Measurements from ENCODE around the gene TP53I11. TPM values are rescaled to one million over a fixed set of nuclear protein-coding genes. Genes with fewer than 3 reads are reported as not detected.

Gene TP53I11
- polyA plus RNA-seq, 1 donor (not counting 4 experiments of a cell fraction or from before 2014, with no cell fraction given): 21.4 TPM

- Histone ChIP-seq H3K79me2 (ENCODE audit: control insufficient read depth, insufficient read depth, low read length) (no peaks in the 10 kb centered on the region), H3K9me3 (ENCODE audit: control insufficient read depth, low read depth, low read length) (no peaks in the 10 kb centered on the region)
Measured at GRCh38 chr11:44967930-44968496, 17.3 kb upstream of the TP53I11 start.

DNA sequence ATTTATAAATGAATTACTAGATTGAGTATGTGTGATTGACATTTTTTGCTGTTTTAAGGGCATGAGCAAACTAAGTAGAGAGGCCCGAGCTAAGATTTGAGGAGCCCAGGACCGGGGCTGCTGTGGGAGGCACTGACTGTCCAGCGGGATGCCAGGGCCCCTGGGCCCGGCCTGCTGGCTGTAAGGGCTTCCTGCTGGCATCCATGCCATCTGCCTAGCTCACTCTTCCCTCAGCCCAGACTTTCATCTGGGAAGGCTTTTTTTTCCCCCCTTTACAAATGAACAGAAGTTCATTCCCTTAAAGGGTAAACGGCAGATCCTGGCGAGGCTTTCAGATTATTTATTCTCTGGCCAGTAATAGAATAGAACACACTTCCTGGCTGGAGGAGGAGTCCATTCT lies 16.0 kb upstream of the TP53I11 start:
- H2AFZ ChIP-seq (ENCODE audit: control insufficient read depth, low read length): no peak overlapping the region
- H3K36me3 ChIP-seq (ENCODE audit: control insufficient read depth in 2 of 2, extremely low read depth in 1 of 2, insufficient read depth in 2 of 2, low read length in 2 of 2): no peaks in the 10 kb centered on the region
- H4K20me1 ChIP-seq (ENCODE audit: control insufficient read depth, extremely low read depth, insufficient read depth, low read length): no peaks in the 10 kb centered on the region
- H3K27ac ChIP-seq (ENCODE audit: control insufficient read depth, insufficient read depth, low read length): no peak overlapping the region
- peaks cover 7% of the 10 kb centered on the region for H3K4me1 ChIP-seq (ENCODE audit: control insufficient read depth, extremely low read depth, insufficient read depth, low read length)
- no peak overlapping the region for H3K4me2 ChIP-seq (ENCODE audit: control insufficient read depth, extremely low read depth, insufficient read depth, low read depth, low read length)
- no peak overlapping the region for H3K4me3 ChIP-seq (ENCODE audit: control insufficient read depth in 2 of 3, extremely low read depth in 1 of 3, insufficient read depth in 2 of 3, low read depth in 1 of 3, low read length in 3 of 3)
- FAIRE-seq (no peak), DNase-seq (ENCODE audit: low read depth, low spot score) (no peak)
- H3K79me2 ChIP-seq (ENCODE audit: control insufficient read depth, insufficient read depth, low read length): no peaks in the 10 kb centered on the region
- dilution Hi-C loops (cut with MboI; ENCODE audit: extremely low pct_ligation_motif_present, low sequenced_read_pairs): no loop called here
- no peak overlapping the region for H3K9ac ChIP-seq (ENCODE audit: control insufficient read depth, extremely low read depth, insufficient read depth, low read length)
- no peaks in the 10 kb centered on the region for H3K9me1 ChIP-seq (ENCODE audit: control insufficient read depth, extremely low read depth, insufficient read depth, low read length)
- no peaks in the 10 kb centered on the region for H3K9me3 ChIP-seq (ENCODE audit: control insufficient read depth, low read depth, low read length)
- TF ChIP-seq EZH2 (IDR thresholded peaks at IDR 0.05; ENCODE audit: low read length) (no peak), CTCF (optimal IDR thresholded peaks at IDR 0.05 in 1 of 3, IDR thresholded peaks at IDR 0.05 in 1 of 3, conservative IDR thresholded peaks at IDR 0.05 in 1 of 3; ENCODE audit: extremely low read depth in 1 of 3, insufficient read depth in 2 of 3, low read length in 3 of 3) (no peak)
- H3K27me3 ChIP-seq (ENCODE audit: control insufficient read depth, extremely low read depth, insufficient read depth, low read length): no peaks in the 10 kb centered on the region

More at GRCh38 chr11:44967930-44968496, 17.3 kb upstream of the TP53I11 start:
- no peaks in the 10 kb centered on the region for H3K27me3 ChIP-seq (ENCODE audit: control insufficient read depth, extremely low read depth, insufficient read depth, low read length)
- peaks cover 7% of the 10 kb centered on the region for H3K4me1 ChIP-seq (ENCODE audit: control insufficient read depth, extremely low read depth, insufficient read depth, low read length)
- FAIRE-seq (no peak), DNase-seq (ENCODE audit: low read depth, low spot score) (no peak)
- H2AFZ ChIP-seq (ENCODE audit: control insufficient read depth, low read length): no peak overlapping the region
- dilution Hi-C loops (cut with MboI; ENCODE audit: extremely low pct_ligation_motif_present, low sequenced_read_pairs): no loop called here
- no peaks in the 10 kb centered on the region for H3K9me1 ChIP-seq (ENCODE audit: control insufficient read depth, extremely low read depth, insufficient read depth, low read length)
- no peak overlapping the region for H3K9ac ChIP-seq (ENCODE audit: control insufficient read depth, extremely low read depth, insufficient read depth, low read length)
- TF ChIP-seq EZH2 (IDR thresholded peaks at IDR 0.05; ENCODE audit: low read length): no peak
- no peak for TF ChIP-seq CTCF (optimal IDR thresholded peaks at IDR 0.05 in 1 of 3, IDR thresholded peaks at IDR 0.05 in 1 of 3, conservative IDR thresholded peaks at IDR 0.05 in 1 of 3; ENCODE audit: extremely low read depth in 1 of 3, insufficient read depth in 2 of 3, low read length in 3 of 3)
- no peak overlapping the region for H3K4me3 ChIP-seq (ENCODE audit: control insufficient read depth in 2 of 3, extremely low read depth in 1 of 3, insufficient read depth in 2 of 3, low read depth in 1 of 3, low read length in 3 of 3)
- peak overlapping the region; percentile 25 for H3K4me2 ChIP-seq (ENCODE audit: control insufficient read depth, extremely low read depth, insufficient read depth, low read depth, low read length)
- H3K27ac ChIP-seq (ENCODE audit: control insufficient read depth, insufficient read depth, low read length): no peak overlapping the region
- H4K20me1 ChIP-seq (ENCODE audit: control insufficient read depth, extremely low read depth, insufficient read depth, low read length): no peaks in the 10 kb centered on the region
- H3K36me3 ChIP-seq (ENCODE audit: control insufficient read depth in 2 of 2, extremely low read depth in 1 of 2, insufficient read depth in 2 of 2, low read length in 2 of 2): no peaks in the 10 kb centered on the region

All from keratinocyte (primary cell).